Measurements from ENCODE around the gene SETBP1. TPM values are rescaled to one million over a fixed set of nuclear protein-coding genes. Genes with fewer than 3 reads are reported as not detected.

The SETBP1 gene
- total RNA-seq, 2 donors from 2014 or later: 17.3 to 20.1 TPM

- Histone ChIP-seq H3K9me3 (ENCODE audit: control insufficient read depth, low read length) (no peaks in the 10 kb centered on the region), H3K9ac (ENCODE audit: extremely low read depth, low read length, poor library complexity, severe bottlenecking) (no peak overlapping the region), H3K27me3 (ENCODE audit: control insufficient read depth, insufficient read depth, low read length, poor library complexity, severe bottlenecking) (no peaks in the 10 kb centered on the region), H3K36me3 (ENCODE audit: control insufficient read depth, insufficient read depth, low read length) (no peaks in the 10 kb centered on the region), H3K27ac (ENCODE audit: low read depth, low read length) (no peak overlapping the region), H3K4me3 (ENCODE audit: low read length) (no peak overlapping the region), H3K4me1 (ENCODE audit: control insufficient read depth, insufficient read depth, low read length) (peaks cover 8% of the 10 kb centered on the region)
- Mint-ChIP-seq H3K9me3 (no peaks in the 10 kb centered on the region), H3K27ac (no peak overlapping the region), H3K4me1 (peaks cover 18% of the 10 kb centered on the region), H3K27me3 (ENCODE audit: insufficient read depth) (no peaks in the 10 kb centered on the region), H3K4me3 (no peak overlapping the region), H3K36me3 (ENCODE audit: low read depth) (no peaks in the 10 kb centered on the region)
- 89 to 100% methylated on average over 1 to 2 of the region's 2 CpGs for WGBS, 2 experiments (ENCODE audit: insufficient coverage in 1 of 2, insufficient read length in 1 of 2)
- TF ChIP-seq, protein P1, sequence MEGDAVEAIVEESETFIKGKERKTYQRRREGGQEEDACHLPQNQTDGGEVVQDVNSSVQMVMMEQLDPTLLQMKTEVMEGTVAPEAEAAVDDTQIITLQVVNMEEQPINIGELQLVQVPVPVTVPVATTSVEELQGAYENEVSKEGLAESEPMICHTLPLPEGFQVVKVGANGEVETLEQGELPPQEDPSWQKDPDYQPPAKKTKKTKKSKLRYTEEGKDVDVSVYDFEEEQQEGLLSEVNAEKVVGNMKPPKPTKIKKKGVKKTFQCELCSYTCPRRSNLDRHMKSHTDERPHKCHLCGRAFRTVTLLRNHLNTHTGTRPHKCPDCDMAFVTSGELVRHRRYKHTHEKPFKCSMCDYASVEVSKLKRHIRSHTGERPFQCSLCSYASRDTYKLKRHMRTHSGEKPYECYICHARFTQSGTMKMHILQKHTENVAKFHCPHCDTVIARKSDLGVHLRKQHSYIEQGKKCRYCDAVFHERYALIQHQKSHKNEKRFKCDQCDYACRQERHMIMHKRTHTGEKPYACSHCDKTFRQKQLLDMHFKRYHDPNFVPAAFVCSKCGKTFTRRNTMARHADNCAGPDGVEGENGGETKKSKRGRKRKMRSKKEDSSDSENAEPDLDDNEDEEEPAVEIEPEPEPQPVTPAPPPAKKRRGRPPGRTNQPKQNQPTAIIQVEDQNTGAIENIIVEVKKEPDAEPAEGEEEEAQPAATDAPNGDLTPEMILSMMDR (conservative IDR thresholded peaks at IDR 0.05): no peak
- DNase-seq: no peak
Measured at GRCh38 chr18:44915213-44915612, 234.5 kb downstream of the SETBP1 start.

GRCh38 chr18:44915661-44916060 is 235.0 kb downstream of the SETBP1 start:
- DNase-seq: no peak
- Histone ChIP-seq H3K27me3 (ENCODE audit: control insufficient read depth, insufficient read depth, low read length, poor library complexity, severe bottlenecking) (no peaks in the 10 kb centered on the region), H3K36me3 (ENCODE audit: control insufficient read depth, insufficient read depth, low read length) (no peaks in the 10 kb centered on the region), H3K4me3 (ENCODE audit: low read length) (no peak overlapping the region), H3K4me1 (ENCODE audit: control insufficient read depth, insufficient read depth, low read length) (peaks cover 8% of the 10 kb centered on the region), H3K9ac (ENCODE audit: extremely low read depth, low read length, poor library complexity, severe bottlenecking) (no peak overlapping the region), H3K9me3 (ENCODE audit: control insufficient read depth, low read length) (no peaks in the 10 kb centered on the region), H3K27ac (ENCODE audit: low read depth, low read length) (no peak overlapping the region)
- WGBS, 2 experiments (ENCODE audit: insufficient coverage in 1 of 2, insufficient read length in 1 of 2): 88 to 96% methylated on average over 2 of the region's 2 CpGs
- Mint-ChIP-seq H3K4me3 (no peak overlapping the region), H3K4me1 (peaks cover 18% of the 10 kb centered on the region), H3K36me3 (ENCODE audit: low read depth) (no peaks in the 10 kb centered on the region), H3K27me3 (ENCODE audit: insufficient read depth) (no peaks in the 10 kb centered on the region), H3K9me3 (no peaks in the 10 kb centered on the region), H3K27ac (no peak overlapping the region)
- TF ChIP-seq, protein P1 (conservative IDR thresholded peaks at IDR 0.05): no peak

DNA sequence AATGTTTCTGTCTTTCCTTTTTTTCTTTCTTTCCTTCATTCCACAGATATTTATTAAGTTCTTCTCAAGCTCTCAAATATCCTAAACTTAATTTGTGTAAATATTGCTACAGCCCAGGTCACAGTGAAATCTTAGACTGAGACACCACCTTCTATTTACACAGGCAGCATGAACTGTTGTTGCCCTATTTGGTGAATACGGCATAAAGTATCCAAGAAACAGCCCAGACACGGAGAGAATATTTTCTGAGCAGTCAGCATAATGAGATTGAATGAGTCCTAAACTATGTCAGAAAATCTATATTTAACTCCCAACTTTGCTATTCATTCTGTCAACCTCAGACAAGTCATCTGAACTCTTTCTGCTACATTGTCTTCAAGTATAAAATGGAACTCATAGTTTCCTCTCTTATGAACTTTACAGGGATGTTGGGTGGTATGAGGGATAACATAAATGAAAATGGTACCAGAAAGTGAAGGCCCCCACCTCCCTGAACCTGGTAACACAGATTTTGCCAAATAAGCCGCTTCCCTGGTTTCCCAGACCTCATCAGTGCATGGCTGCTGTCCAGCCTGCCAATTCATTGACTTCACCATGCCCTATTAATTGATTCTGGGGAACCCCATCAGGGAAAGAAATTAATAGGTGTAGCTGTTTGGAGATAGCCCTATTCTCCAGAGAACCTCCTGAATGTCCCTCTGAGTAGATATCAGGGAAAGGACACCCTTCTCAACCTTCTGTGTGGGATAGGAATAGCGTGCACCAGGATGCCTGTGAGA is 235.9 kb downstream of the SETBP1 start:
- H3K36me3 Mint-ChIP-seq (ENCODE audit: low read depth): no peaks in the 10 kb centered on the region
- H3K27me3 ChIP-seq (ENCODE audit: control insufficient read depth, insufficient read depth, low read length, poor library complexity, severe bottlenecking): no peaks in the 10 kb centered on the region
- H3K9ac ChIP-seq (ENCODE audit: extremely low read depth, low read length, poor library complexity, severe bottlenecking): no peak overlapping the region
- whole genome bisulfite sequencing, 2 experiments (ENCODE audit: insufficient coverage in 1 of 2, insufficient read length in 1 of 2): 94% methylated on average over 4 of the region's 4 CpGs; no CpG with 5 or more reads in 1 of the 2 experiments
- H3K36me3 ChIP-seq (ENCODE audit: control insufficient read depth, insufficient read depth, low read length): no peaks in the 10 kb centered on the region
- TF ChIP-seq, protein P1 (conservative IDR thresholded peaks at IDR 0.05): no peak
- H3K9me3 Mint-ChIP-seq: no peaks in the 10 kb centered on the region
- DNase-seq: no peak
- H3K27me3 Mint-ChIP-seq (ENCODE audit: insufficient read depth): no peaks in the 10 kb centered on the region
- no peaks in the 10 kb centered on the region for H3K9me3 ChIP-seq (ENCODE audit: control insufficient read depth, low read length)
- H3K4me1 ChIP-seq (ENCODE audit: control insufficient read depth, insufficient read depth, low read length): peaks cover 8% of the 10 kb centered on the region
- H3K4me3 ChIP-seq (ENCODE audit: low read length): no peak overlapping the region
- H3K27ac Mint-ChIP-seq: no peak overlapping the region
- H3K4me3 Mint-ChIP-seq: no peak overlapping the region
- H3K27ac ChIP-seq (ENCODE audit: low read depth, low read length): no peak overlapping the region
- H3K4me1 Mint-ChIP-seq: peaks cover 18% of the 10 kb centered on the region

Measured in endodermal cell (in vitro differentiated cells).